Measurements from ENCODE around the gene HOXB4. TPM values are rescaled to one million over a fixed set of nuclear protein-coding genes. Genes with fewer than 3 reads are reported as not detected.

The HOXB4 gene
- total RNA-seq, 2 experiments from 2014 or later: 1.7 to 2.0 TPM

DNA sequence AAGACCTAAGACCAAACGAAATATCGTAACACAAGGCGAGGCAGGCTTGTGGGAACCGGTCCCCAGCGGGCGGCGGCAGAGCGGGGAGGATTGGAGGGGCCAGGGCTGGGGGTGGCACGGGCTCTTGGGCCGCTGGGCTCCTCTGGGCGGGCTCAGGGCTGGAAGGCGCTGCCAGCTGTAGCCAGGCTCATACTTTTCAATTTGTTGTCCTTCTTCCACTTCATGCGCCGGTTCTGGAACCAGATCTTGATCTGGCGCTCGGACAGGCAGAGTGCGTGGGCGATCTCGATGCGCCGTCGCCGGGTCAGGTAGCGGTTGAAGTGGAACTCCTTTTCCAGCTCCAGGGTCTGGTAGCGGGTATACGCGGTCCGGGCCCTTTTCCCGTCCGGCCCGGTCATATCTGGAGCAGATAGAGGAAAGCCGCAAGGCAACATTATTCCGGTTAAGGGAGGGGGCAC lies 13.9 kb upstream of the HOXB4 start:
- no peaks in the 10 kb centered on the region for H3K9me3 Mint-ChIP-seq

GRCh38 chr17:48591255-48592056 lies 13.3 kb upstream of the HOXB4 start:
- DNase-seq: no peak
- Mint-ChIP-seq H3K27me3 (peaks cover 79% of the 10 kb centered on the region), H3K4me1 (ENCODE audit: low read depth) (peaks cover 21% of the 10 kb centered on the region), H3K9me3 (no peaks in the 10 kb centered on the region), H3K27ac (no peak overlapping the region), H3K36me3 (ENCODE audit: low read depth) (no peaks in the 10 kb centered on the region), H3K4me3 (no peak overlapping the region)
- TF ChIP-seq CTCF (IDR thresholded peaks at IDR 0.05): no peak
- ChIA-PET POLR2A (interaction anchor here (0.6 kb wide), 1 partner anchor 1195 kb away, joined by 3 read pairs; no protein-coding TSS in a partner anchor), CTCF (interaction anchor here (0.5 to 5.7 kb wide), 16 partner anchors 21 to 459 kb away, joined by 3 to 59 read pairs (median 8); partner anchors contain the start of genes HOXB8 and HOXB9)
- intact Hi-C loops (cut with micrococcal nuclease): no loop called here
- no peak for ATAC-seq

More for the DNA sequence above, 13.9 kb upstream of the HOXB4 start:
- ChIA-PET POLR2A (no interaction called here), CTCF (interaction anchor here (1.2 to 5.7 kb wide), 32 partner anchors 15 to 566 kb away, joined by 3 to 59 read pairs (median 8); partner anchors contain the start of genes HOXB6, HOXB8, HOXB9 and SNX11)
- Mint-ChIP-seq H3K4me1 (ENCODE audit: low read depth) (peaks cover 25% of the 10 kb centered on the region), H3K27ac (no peak overlapping the region), H3K36me3 (ENCODE audit: low read depth) (no peaks in the 10 kb centered on the region), H3K4me3 (no peak overlapping the region), H3K27me3 (peaks cover 80% of the 10 kb centered on the region)
- ATAC-seq: no peak
- DNase-seq: no peak
- no peak for TF ChIP-seq CTCF (IDR thresholded peaks at IDR 0.05)
- intact Hi-C loops (cut with micrococcal nuclease): no loop called here

DNA sequence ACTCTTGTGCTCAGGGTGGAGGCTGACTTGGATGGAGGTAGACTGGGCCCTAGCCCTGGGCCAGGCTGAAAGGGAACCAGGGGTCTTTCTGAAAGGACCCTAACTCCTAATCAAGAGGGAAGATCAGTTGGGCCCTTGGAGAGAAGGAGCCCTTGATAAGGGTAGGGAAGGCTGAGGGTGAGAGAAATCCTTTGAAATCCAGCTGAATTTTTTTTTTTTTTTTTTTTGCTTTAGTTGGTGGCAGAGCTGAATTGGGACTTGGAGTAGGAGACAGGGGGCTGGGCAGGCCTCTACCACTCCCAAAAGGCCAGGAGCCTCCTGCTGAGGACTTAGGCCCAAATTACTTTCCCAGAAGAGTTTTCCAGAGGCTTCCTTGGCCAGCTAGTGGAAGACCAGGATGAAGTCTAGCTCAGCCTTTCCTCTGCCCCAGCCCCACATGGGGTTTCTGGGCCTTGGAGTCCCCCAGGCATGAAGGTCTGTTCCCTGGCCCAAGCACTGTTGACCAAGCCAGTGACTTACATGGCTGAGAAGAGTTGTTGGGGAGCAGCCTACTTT lies 12.5 kb upstream of the HOXB4 start:
- ChIA-PET POLR2A (interaction anchor here (1.1 kb wide), 1 partner anchor 58 kb away, joined by 3 read pairs; no protein-coding TSS in a partner anchor), CTCF (interaction anchor here (0.5 to 5.7 kb wide), 12 partner anchors 22 to 458 kb away, joined by 3 to 59 read pairs (median 4); partner anchors contain the start of gene HOXB9)
- H3K4me1 Mint-ChIP-seq (ENCODE audit: low read depth): peaks cover 25% of the 10 kb centered on the region
- no peak overlapping the region for H3K27ac Mint-ChIP-seq
- TF ChIP-seq CTCF (IDR thresholded peaks at IDR 0.05): no peak
- H3K9me3 Mint-ChIP-seq: no peaks in the 10 kb centered on the region
- intact Hi-C loops (cut with micrococcal nuclease): no loop called here
- peaks cover 80% of the 10 kb centered on the region for H3K27me3 Mint-ChIP-seq
- H3K4me3 Mint-ChIP-seq: no peak overlapping the region
- H3K36me3 Mint-ChIP-seq (ENCODE audit: low read depth): no peaks in the 10 kb centered on the region
- no peak for ATAC-seq
- DNase-seq: no peak

DNA sequence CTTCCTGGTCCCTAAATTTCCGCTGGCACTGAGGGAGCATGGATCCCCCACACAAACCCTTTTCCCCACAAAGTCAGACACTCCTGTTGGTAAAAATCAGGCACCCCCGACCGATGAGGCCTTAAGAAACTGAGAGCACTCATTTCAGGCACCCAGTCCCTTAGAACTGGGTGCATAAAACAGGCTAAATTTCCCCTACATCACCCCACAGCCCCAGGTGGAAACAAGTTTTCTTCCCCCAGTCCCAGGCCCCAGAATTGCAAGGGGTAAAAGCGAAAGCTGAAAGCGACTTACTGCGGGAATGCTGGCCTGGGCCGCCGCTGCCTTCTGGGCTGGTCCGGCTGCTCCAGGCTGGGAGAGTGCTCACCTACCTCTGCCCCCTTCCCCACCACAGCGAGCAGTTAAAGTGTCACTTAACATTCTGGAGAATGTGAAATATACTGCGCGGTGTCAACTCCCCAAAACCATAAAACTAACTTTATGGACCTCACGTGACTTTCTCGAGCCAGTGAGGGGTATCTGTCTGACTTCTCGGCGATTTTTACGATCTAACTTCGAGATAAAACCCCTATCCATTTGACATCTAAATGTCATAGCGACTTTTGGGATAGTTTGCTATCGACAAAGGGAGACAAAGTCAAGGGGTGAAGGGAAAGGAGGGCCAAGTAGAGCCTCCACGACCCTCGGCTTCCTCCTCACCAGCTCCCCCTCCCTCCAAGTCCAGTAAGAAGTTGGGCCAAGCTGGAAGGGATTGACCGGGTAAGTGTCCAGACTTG lies 11.9 kb upstream of the HOXB4 start, which contains the start of gene HOXB3:
TSS of gene HOXB3 (minus strand) at position 411 of the 776 bp plus-strand sequence. CDS start 37,767 bp downstream, outside the sequence.
- ChIA-PET CTCF (interaction anchor here (1.0 to 5.7 kb wide), 11 partner anchors 23 to 282 kb away, joined by 3 to 59 read pairs (median 4); no protein-coding TSS in a partner anchor), POLR2A (interaction anchor here (0.8 to 1.1 kb wide), 3 partner anchors 57 to 269 kb away, joined by 3 read pairs; no protein-coding TSS in a partner anchor)
- Mint-ChIP-seq H3K36me3 (ENCODE audit: low read depth) (no peaks in the 10 kb centered on the region), H3K4me3 (no peak within 1 kb of the TSS), H3K4me1 (ENCODE audit: low read depth) (peaks cover 28% of the 10 kb centered on the region), H3K9me3 (no peaks in the 10 kb centered on the region), H3K27me3 (peaks cover 79% of the 10 kb centered on the region), H3K27ac (no peak within 1 kb of the TSS)
- ATAC-seq (no peak), DNase-seq (no peak)
- TF ChIP-seq CTCF (IDR thresholded peaks at IDR 0.05): no peak
- intact Hi-C loops (cut with micrococcal nuclease): no loop called here

All from activated CD8-positive, alpha-beta T cell treated with anti-CD3 and anti-CD28 coated beads for 36 hours (primary cell).